Upper lobe of right lung (tissue), 1 donor: ENCODE measurements around the gene FARP2. TPM values are rescaled to one million over a fixed set of nuclear protein-coding genes. Genes with fewer than 3 reads are reported as not detected.

ENCODE experiments used
- ATAC-seq: fragments of 200-7000 bp; cut with Tn5 transposase; one replicate; pipeline ENCODE4 v1.9.1; 2020; ENCODE audit warnings: mild to moderate bottlenecking, moderate library complexity
- DNase-seq: peaks from one replicate; pipeline ENCODE4 v3.0.0-alpha.2; 2020
- H3K27ac ChIP-seq: fragments of 200-600 bp; one replicate; pipeline ENCODE4 v1.8.0; 2022
- H3K27me3 ChIP-seq: fragments of 200-600 bp; one replicate; pipeline ENCODE4 v1.8.0; 2022; ENCODE audit warnings: mild to moderate bottlenecking
- H3K36me3 ChIP-seq: fragments of 200-600 bp; one replicate; pipeline ENCODE4 v1.8.0; 2022
- H3K4me1 ChIP-seq: fragments of 200-600 bp; one replicate; pipeline ENCODE4 v1.8.0; 2022
- H3K4me3 ChIP-seq: fragments of 200-600 bp; one replicate; pipeline ENCODE4 v1.8.0; 2022; ENCODE audit warnings: mild to moderate bottlenecking
- H3K9me3 ChIP-seq: fragments of 200-600 bp; one replicate; pipeline ENCODE4 v1.8.0; 2022
- intact Hi-C: fragments of 100-400 bp; cut with DNase I; formaldehyde crosslinking; loops from one replicate; pipeline ENCODE4 v1.11.0; 2022
- total RNA-seq: library from RNA; stranded (reverse); fragmentation: NEBNext Ultra II Directional; extraction: Animal tissue kit (Norgen Biotek cat#: 25700); gene quantifications from one replicate; pipeline ENCODE4 v1.2.1, GENCODE V29; 2021
- TF ChIP-seq, protein P1 (sequence below): fragments of 200-600 bp; IDR thresholded peaks from one replicate; pipeline ENCODE4 v1.8.0; 2022; ENCODE audit warnings: antibody characterized with exemption
- donor health status: DM: no; HTN: yes; CAD: no; lungs with severe emphysema.

The FARP2 gene
- total RNA-seq, 1 donor from 2014 or later: 48.6 TPM

GRCh38 chr2:241498115-241499070 lies 142.3 kb downstream of the FARP2 start:
- no peaks in the 10 kb centered on the region for H3K27me3 ChIP-seq
- H3K36me3 ChIP-seq: peaks cover 67% of the 10 kb centered on the region
- no peaks in the 10 kb centered on the region for H3K4me1 ChIP-seq
- DNase-seq: no peak
- no peak overlapping the region for H3K27ac ChIP-seq
- no peaks in the 10 kb centered on the region for H3K9me3 ChIP-seq
- intact Hi-C loops: no loop called here
- TF ChIP-seq, protein P1, sequence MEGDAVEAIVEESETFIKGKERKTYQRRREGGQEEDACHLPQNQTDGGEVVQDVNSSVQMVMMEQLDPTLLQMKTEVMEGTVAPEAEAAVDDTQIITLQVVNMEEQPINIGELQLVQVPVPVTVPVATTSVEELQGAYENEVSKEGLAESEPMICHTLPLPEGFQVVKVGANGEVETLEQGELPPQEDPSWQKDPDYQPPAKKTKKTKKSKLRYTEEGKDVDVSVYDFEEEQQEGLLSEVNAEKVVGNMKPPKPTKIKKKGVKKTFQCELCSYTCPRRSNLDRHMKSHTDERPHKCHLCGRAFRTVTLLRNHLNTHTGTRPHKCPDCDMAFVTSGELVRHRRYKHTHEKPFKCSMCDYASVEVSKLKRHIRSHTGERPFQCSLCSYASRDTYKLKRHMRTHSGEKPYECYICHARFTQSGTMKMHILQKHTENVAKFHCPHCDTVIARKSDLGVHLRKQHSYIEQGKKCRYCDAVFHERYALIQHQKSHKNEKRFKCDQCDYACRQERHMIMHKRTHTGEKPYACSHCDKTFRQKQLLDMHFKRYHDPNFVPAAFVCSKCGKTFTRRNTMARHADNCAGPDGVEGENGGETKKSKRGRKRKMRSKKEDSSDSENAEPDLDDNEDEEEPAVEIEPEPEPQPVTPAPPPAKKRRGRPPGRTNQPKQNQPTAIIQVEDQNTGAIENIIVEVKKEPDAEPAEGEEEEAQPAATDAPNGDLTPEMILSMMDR: no peak
- no peak for ATAC-seq
- H3K4me3 ChIP-seq: no peak overlapping the region

DNA sequence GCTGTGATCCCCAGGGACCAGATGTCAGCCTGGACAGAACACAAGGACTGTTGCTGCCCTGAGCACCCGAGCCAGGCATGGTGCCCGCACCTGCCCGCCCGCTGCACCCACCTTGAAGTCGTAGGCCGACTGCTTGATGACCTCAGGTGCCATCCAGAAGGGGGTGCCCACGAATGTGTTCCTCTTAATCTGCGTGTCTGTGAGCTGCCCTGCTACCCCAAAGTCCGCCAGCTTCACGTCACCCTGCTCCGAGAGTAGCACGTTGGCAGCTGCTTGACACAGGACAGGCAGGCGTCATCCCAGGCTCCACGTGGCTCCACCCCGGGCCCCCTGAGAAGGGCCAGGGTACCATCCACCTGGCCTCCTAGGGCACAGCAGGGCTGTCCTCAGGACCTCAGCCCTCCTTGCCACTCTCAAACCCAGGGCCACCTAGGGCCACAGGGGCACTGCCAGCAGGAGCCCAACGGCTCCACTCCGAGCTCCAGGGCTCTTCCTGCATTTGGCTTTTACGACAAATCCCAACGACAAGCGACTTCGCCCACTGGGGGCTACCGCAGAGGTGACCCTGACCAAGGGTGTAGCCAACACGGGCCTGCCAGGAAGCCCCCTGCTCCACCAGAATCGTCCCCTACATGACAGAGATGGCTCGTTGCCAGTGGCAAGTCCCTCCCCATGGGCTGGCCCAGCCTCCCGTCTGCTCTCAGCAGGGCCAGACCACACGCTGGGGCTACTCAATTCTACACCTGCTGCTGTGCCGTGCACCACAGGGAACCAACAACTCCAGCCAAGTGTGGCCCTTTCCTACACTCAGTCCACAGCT lies 143.3 kb downstream of the FARP2 start:
- peaks cover 60% of the 10 kb centered on the region for H3K36me3 ChIP-seq
- no peak overlapping the region for H3K27ac ChIP-seq
- ATAC-seq (no peak), DNase-seq (no peak)
- no peak overlapping the region for H3K4me3 ChIP-seq
- intact Hi-C loops: no loop called here
- no peaks in the 10 kb centered on the region for H3K4me1 ChIP-seq
- no peaks in the 10 kb centered on the region for H3K9me3 ChIP-seq
- TF ChIP-seq, protein P1: no peak
- no peaks in the 10 kb centered on the region for H3K27me3 ChIP-seq

GRCh38 chr2:241500016-241500415 lies 143.9 kb downstream of the FARP2 start:
- Histone ChIP-seq H3K36me3 (peaks cover 54% of the 10 kb centered on the region), H3K27me3 (no peaks in the 10 kb centered on the region), H3K4me1 (no peaks in the 10 kb centered on the region), H3K27ac (no peak overlapping the region), H3K4me3 (no peak overlapping the region), H3K9me3 (no peaks in the 10 kb centered on the region)
- TF ChIP-seq, protein P1: no peak
- ATAC-seq (no peak), DNase-seq (no peak)
- intact Hi-C loops: no loop called here

GRCh38 chr2:241500431-241500975 lies 144.4 kb downstream of the FARP2 start:
- intact Hi-C loops: no loop called here
- no peak for DNase-seq
- no peak overlapping the region for H3K4me3 ChIP-seq

DNA sequence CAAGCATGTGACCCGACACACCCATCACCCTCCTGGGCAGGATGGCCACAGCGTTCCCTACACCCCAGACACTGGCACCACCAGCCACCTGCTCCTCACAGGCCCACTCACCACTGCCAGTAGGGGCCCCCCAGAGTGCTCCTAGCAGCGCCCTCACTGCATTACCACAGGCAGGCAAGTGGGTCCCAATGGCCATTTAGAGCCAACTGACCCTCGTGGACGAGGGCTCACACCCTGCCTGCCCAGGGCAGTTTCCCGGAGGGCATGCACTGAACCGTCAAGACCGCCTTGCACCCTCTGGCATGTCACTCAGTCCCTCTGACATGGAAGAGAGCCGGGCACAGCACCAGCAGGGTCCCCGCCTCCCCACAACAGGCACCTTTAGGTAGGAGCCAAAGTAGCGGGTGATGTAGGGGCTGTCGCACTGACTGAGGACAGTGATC lies 145.0 kb downstream of the FARP2 start:
- ATAC-seq: no peak
- H3K9me3 ChIP-seq: no peaks in the 10 kb centered on the region
- TF ChIP-seq, protein P1: no peak
- peaks cover 43% of the 10 kb centered on the region for H3K36me3 ChIP-seq
- no peaks in the 10 kb centered on the region for H3K27me3 ChIP-seq
- H3K4me1 ChIP-seq: peaks cover 6% of the 10 kb centered on the region
- intact Hi-C loops: no loop called here
- DNase-seq: no peak
- H3K27ac ChIP-seq: no peak overlapping the region
- no peak overlapping the region for H3K4me3 ChIP-seq

More at GRCh38 chr2:241500431-241500975, 144.4 kb downstream of the FARP2 start:
- Histone ChIP-seq H3K4me1 (no peaks in the 10 kb centered on the region), H3K36me3 (peaks cover 49% of the 10 kb centered on the region), H3K9me3 (no peaks in the 10 kb centered on the region), H3K27ac (no peak overlapping the region), H3K27me3 (no peaks in the 10 kb centered on the region)
- TF ChIP-seq, protein P1: no peak
- ATAC-seq: no peak
